Activated T-cell treated with anti-CD3 and anti-CD28 coated beads for 24 hours (primary cell): ENCODE results near the gene TCHP.
A peak's percentile ranks its signal among the peaks of the same experiment; 100 is the strongest.
"Not testable (repeated sequence)": the region's sequence is repeated elsewhere in the genome, so short reads cannot be mapped to it uniquely, and the experiment has no call there.

Experiments used
- DNase-seq: peaks from one replicate; pipeline ENCODE4 v3.0.0-alpha.2; 2020; ENCODE audit warnings: low read depth

Gene TCHP

DNA sequence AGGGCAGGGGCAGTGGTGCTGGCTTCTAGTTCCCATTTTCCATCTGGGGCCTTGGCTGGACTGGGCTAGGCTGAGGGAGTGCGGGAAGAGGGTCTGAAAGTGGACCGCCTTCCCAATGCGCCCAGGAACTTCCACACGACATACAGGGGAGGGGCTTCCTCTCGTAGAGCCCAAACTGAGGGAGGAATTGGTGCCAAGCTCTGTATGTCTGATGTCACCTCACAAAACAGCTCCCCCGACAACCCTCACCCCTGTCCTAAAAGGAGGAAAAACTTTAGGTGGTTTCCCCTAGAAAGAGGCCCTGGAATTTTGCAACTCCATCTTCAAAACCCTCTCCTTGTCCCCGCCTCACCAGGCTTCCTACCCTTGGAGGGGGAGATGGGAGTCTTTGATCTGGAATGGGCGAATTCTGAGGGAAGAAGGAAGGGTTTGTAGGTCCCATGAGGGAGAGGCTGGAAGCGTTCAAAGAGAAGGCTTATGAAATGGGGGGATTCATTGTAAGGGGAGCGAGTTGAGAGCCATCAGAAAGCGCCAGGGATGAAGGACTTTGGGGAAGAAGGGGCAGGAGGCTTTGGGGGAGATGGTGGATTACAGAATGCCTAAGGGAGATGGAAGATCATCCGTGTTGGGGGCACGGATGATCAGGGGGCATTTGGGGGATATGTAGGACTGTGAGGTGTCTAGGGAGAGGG, 20.6 kb upstream of the TCHP start:
- DNase-seq: no peak

DNA sequence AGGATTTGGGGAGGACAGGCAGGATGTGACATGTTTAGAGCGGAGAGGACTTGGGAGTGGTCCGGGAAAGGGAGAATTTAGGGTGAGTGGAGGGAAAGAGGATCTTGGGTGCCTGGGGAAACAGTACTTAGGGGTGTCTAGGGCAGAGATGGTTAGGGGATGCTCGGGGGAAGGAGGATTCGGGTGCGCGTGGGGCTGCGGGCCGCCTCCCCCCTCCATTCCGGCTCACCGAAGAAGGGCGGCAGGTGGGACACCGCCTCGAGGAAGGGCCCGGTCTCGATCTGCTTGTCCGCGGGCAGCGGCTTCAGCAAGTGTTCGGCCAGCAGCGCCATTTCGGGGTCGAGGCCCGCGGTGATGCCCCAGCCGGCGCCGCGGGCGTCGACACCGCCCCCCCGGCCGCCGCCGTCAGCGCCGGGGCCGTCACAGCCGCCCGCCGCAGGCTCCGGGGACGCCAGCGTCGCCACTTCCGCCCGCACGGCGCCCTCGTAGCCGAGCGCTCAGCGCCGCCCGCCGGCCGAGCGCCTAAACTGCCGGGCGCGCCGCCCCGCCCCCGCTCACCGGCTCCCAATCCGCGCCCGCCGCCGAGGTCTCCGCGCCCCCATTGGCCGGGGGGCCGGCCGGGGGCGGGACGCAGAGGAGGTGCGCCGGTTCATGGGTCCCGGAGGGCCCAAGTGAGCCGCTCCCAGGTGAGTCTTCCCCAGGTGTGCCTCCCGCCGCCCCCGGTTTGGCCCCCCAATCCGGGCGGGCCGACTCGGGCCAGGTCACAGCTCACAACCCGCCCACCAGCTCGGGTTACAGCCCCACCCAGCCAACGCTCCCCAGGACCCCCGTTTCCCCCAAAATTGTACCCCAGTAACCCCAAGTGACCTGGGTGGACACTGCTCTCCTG, 19.8 kb upstream of the TCHP start, which contains the start of gene GLTP:
TSS of gene GLTP (minus strand) at position 499 of the 889 bp plus-strand sequence. CDS start at position 332, 167 bp downstream.
- peak; percentile 87 for DNase-seq

DNA sequence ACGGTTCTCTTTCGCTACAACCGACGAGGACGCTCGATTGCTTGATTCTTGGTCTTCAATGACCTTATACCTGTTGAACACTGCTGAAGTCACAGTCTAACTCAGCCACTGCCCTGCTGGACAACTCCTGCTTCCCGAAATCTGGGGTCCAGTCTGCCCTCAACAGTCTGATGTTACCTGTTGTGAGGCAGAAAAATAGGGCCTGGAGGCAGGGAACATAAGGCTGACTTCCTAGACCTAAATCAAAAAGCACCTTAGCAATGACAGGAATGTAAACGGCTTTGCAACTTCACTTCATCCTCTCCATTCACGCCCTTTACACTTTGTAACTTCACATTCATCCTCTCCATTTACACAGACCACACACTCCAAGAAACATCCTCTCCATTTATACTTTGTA, 19.1 kb upstream of the TCHP start:
- DNase-seq: no peak

DNA sequence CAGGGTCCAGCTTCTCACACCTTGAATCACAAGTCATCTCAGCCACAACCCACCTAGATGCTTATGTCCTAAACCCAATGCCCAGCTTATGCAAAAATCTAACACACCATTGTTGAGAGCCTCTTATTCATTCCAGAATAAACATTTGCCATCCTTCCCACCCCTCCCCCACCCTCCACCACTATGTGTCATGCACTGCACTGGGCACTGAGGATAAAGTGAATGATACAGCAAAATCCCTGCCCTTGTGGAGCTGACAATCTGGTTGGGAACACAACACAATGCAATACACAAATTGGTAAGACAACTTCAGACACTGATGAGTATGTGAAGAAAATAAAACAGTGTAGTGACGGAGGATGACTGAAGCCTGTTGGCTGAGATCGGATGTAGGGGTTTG, 18.3 kb upstream of the TCHP start:
- no peak for DNase-seq

DNA sequence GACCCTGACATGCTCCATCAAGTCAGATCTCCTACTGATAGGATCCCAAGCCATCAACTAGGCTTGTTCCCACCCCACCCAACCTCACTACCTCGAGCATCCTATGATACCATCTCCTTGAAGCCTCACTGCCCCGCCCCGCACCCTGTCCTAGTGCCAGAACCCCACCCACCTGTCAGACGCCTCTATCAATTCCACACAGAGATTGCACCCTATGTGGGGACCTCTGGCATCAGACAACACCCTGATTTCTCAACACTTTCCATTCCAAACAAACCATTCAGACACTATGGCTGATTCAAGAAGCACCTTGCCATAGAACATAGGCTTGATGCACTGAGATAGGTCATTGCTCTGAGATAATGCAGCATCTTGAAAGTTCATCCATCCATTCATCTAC, 16.6 kb upstream of the TCHP start:
- no peak for DNase-seq

DNA sequence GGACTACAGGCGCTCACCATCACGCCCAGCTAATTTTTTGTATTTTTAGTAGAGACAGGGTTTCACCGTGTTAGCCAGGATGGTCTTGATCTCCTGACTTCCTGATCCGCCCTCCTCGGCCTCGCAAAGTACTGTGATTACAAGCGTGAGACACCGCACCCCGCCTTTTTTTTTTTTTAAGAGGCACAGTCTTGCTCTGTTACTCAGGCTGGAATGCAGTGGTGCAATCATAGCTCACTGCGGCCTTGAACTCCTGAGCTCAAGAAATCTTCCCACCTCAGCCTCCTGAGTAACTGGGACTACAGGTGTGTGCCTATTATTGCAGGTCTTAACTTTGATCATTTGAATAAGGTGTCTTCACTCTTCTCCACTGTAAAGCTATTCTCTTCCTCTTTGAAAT, 14.5 kb upstream of the TCHP start:
- DNase-seq: no peak

DNA sequence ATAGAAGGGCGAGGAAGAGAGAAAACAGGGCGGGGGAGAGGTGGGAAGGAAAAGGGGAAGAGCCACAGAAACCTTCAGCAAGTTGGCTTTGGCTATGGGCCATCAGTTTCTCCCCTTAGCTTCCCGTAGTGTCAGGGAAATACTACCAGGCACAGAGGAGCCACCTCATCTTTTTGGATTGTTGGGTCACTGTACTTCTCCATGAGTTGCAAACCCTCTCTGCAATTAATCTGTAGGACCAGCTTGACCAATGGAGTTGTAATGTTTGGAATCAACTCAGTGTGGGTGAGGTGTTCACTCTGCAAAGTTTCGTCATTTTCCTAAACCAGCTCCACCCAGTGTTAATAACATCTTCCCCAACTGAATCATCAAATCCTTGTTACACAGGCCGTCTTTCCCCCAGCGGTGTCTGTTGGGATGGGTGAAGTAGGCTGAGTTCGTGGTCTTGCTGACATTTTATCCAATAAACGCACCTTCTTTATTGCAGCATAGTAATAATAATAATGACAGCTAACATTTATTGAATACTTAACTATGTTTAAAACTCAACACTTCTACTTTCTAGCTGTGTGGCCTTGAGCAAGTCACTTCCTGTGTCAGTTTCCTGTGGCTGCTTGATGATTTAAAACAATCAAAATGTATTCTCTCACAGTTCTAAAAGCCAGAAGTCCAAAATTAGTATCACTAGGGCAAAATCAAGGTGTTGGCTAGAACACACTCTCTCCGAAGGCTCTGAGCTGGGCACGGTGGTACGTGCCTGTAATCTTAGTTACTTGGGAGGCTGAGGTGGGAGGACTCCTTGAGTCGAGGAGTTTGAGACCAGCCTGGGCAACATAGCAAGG, 11.7 kb upstream of the TCHP start:
- DNase-seq: no peak

DNA sequence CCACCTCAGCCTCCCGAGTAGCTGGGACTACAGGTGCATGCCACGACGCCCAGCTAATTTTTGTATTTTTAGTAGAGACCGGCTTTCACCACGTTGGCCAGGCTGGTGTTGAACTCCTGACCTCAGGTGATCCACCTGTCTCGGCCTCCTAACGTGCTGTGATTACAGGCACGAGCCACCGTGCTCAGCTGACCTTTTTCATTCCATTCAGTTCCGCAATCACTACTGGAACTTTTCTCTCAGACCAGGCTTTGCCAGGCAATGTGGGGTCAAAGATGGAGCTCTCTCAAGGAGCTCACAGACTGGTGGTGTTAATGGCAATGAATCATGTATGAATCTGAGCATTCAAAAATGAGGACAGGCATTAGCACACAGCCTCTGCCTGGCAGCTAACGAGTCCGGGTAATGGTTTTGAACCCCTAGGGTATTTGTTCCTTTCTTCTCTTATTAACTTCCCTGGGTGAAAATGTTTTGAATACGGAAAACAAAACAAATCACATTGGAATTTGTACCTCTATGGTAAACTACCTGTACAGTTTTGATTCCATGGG, 9.4 kb upstream of the TCHP start:
- DNase-seq: no peak

DNA sequence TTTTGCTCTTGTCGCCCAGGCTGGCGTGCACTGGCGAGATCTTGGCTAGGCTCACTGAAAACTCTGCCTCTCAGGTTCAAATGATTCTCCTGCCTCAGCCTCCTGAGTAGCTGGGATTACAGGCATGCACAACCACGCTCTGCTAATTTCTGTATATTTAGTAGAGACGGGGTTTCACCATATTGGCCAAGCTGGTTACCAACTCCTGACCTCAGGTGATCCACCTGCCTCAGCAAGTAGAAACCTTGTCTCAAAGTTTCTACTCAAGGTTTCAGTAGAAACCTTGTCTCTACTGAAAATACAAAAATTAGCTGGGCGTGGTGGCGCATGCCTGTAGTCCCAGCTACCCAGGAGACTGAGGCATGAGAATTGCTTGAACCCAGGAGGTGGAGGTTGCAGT, 8.3 kb upstream of the TCHP start:
- not testable (repeated sequence) for DNase-seq

DNA sequence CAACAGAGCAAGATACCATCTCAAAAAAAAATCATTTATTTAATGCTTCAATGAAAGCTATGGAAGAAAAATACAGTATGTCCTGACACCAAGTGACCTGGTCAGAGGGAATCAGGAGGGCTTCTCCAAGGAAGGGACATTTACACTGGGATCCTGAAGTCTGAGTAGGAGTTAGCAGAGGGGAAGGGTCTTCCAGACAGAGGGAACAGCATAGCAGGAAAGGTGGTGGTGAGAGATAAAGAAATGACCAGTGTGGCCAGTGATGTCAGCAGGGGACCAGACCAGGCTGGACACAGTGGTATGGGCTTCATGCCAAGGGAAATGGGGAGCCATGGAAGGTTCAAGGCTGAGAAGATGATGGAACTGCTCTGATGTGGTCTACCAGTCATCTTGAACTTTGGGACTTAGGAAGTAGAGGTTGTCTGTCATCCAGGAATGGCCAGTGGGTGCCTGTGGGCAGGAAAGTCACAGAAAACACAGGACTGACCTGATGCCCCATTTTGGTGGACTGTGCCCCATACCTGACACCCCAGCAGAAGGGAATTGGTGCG, 7.8 kb upstream of the TCHP start:
- DNase-seq: no peak

DNA sequence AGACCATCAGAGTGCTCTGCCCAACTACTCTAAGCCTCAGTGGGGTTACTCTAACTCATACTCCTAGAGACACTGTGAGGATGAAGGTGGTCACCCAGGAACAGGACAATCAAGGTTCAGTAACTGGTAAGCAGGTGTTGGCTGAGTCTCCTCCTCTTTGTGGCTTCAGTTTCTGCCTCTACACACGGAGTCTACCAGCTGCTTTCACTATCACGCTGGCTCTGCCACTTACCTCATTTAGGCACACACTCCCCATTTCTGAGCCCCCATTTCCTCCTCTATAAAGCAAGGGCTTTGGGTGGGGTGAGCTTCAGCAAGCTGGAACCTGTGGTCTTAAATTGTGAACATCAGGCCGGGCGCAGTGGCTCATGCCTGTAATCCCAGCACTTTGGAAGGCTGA, 7.3 kb upstream of the TCHP start:
- no peak for DNase-seq

DNA sequence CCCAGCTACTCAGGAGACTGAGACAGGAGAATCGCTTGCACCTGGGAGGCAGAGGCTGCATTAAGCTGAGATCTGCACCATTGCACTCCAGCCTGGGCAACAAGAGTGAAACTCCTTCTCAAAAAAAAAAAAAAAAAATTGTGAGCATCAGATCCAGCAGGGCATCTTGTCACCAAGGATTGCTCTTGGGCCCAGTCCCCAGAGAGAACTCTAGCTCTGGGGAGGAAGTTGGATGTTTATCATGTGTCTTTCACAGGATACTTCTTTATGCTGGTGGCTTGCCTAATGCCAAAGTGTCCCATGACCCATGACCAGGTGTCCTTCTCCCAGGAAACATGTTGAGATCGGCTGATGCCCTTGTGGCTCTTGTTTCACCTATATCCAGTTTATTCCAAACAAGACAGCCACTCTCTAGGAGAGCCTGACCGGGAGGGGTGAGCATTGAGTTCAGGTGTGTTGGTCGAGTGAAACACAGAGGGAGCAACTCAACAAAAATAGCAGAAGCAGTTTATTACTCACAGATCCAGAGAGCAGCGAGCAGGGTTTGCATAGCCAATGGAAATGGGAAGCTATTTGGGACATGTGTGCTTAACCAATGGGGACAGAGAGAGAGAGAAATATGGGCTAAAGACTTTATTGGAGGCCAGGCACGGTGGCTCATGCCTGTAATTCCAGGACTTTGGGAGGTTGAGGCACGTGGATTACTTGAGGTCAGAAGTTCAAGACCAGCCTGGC, 6.6 kb upstream of the TCHP start:
- no peak for DNase-seq

DNA sequence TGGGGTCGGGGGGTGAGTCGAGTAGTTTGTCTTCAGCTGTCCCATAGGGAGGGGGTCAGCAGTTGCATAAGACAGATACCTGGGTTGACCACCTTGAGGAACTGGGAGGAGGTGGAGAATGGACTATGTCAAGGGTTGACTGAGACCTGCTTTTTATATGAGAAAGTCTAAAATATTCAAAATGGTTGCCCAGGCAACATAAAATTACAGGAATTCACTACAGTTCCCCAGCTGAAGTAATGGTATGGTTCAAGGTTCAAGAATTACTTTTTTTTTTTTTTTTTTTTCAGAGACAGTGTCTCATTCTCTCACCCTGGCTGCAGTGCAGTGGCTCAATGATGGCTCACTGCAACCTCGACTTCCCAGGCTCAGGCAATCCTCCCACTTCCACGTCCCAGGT, 5.1 kb upstream of the TCHP start:
- no peak for DNase-seq

DNA sequence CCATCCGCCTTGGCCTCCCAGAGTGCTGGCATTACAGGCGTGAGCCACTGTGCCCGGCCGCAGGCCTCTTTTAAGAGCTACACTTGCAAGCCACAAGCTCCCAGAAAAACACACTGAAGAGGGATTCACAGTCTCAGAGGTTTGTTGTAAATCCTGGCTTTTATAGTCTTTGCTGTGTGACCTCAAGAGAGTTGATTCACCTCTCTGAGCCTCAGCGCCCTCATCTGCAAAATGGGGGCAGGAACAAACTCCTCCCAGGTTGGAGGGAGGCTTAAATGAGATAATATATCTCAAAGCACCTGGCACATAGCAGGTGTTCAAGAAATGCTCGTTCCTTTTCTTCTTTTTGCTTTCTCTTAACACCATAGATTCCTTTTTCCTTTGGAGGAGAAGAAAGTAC, 3.9 kb upstream of the TCHP start:
- no peak for DNase-seq

DNA sequence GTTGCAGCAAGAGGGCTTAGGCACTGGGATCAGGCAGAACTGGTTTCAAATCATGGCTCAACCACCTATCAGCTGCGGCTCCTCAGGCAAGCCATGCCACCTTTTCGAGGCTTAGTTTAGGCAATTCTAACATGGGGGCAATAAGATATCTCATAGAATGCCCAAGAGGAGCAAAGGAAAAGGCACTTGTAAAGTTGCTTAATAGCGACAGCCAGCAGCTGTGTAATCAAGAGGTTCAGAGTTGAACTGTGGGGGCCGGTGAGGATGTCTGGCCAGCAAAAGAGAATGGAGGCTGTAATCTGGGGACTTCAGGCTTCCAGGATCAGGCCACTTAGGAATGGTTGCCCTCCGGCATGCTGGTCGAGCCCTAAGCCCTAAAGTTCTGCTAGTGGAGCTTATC, 3.0 kb upstream of the TCHP start:
- DNase-seq: no peak

DNA sequence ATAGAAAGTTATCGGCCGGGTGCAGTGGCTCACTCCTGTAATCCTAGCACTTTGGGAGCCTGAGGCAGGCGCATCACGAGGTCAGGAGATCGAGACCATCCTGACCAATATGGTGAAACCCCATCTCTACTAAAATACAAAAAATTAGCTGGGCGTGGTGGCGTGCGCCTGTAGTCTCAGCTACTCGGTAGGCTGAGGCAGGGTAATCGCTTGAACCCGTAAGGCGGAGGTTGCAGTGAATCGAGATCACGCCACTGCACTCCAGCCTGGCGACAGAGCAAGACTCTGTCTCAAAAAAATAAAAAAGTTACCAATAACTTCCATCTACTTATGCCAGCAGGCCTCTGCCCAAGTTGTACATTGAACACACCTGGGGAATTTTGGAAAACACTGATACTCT, 729 bp upstream of the TCHP start:
- DNase-seq: not testable (repeated sequence)

DNA sequence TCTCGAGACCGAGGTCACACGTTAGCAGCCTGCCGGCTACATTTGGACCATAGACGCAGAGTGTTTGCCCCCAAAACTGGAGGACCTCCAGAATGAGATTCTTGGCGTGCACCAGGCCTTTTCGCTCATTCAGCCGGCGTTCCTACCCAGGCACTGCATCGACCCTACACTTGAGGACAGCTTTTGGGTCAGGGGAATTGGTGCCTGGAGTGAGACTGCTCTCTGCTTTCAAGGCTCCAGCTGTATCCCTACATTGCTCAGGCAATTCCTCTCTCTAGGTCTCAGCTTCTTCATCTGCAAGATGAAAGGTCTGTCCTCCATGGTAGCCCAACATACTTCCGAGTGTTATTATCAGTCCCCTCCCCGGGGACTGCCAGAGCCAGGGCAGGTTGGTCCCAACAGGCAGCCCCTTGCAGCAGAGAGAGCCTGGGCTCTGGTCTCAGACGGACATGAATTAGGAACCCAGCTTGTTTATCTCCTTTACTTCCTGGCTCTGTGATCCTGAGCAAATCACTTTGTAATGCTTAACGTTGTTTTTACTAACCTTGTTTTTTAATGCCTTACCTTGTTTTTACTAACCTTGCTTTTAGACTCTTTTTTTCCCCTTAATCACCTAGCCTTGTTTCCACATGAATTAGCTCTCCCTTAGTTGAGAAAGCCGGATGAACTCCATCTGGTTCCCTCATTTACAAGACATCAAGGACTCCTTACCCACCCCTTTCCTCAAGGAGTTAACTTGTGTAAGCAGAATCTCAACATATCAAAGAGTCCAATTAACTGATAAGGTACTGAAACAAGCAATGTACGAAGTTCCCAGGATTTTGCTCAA, 892 bp downstream of the TCHP start:
- no peak for DNase-seq

DNA sequence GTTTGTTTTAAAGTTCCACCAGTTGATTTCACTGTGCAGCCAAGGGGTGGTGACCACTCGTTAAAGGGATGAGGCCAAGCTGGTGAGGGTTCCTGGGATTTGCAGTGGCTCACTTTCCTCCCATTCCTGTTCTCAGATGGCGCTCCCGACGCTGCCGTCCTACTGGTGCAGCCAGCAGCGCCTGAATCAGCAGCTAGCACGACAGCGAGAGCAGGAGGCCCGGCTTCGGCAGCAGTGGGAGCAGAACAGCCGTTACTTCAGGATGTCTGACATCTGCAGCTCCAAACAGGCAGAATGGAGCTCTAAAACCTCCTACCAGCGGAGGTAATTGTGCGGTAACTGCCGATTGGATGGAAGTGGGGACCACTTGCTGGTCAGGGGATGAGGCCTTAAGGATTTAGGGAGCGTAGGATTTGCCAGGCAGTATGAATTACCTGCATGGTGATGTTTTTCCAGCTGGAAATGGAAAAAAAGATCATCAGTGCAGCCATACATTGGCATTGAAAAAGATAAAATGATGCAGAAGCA, 2.9 kb downstream of the TCHP start:
- DNase-seq: no peak

DNA sequence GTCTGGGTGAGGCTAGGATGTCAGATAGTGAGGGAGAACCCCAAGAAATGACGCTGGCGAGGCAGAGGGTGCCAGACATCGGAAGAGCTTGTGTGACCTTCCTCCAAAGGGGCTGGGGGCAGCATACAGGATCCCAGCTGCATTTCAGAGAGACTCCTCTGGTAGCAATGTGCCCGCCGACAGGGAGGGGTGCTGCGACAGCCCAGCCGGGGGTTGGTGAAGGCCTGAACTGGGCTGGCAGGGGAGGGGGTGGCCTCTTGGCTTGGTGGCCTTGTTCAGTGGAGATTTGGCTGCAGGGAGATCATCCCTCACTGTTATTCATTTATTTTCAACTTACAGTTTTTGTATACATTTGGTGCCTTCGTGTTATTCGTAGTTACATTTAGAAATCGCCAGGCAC, 5.2 kb downstream of the TCHP start:
- no peak for DNase-seq
